ENCODE measurements around the gene POMZP3.
"Not testable (repeated sequence)": the region's sequence is repeated elsewhere in the genome, so short reads cannot be mapped to it uniquely, and the experiment has no call there.

POMZP3 gene

DNA sequence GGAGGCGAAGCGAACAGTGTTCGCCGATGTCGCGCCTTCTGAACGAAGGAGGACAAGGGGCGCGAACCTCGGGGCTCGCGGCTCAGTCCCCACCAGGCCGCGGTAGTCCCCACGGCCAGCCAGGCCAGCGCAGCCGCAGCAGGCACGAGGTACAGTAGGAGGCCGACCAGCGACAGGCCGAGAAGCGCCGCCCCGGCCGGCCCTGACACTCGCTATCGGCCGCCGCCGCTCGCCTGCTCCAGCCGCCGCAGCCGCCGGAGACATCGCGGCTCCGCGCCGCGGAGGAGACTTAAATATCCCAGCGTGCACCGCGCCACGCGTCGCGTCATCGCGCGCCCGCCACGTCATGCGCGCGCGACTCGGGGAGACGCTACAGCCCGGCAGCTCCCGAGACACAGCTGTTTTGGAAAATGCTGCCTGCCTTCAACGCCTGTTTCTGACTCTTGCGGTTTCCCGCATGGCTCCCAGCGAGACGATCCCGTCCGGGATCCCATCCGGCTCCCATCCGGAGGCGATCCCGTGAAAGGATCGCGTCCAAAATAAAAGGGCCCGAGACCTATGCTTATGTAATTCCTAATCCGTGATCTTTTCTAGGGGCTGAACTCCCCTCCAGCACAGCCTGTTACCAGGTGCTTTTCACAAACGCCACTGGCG is at the start of gene POMZP3:
Gene POMZP3 (minus strand): TSS at position 291 of the 654 bp plus-strand sequence. CDS start 1,215 bp downstream, outside the sequence.
- in situ Hi-C loops (cut with MboI; ENCODE audit: low pct_unique_long_range_greater_than_20kb, low sequenced_read_pairs, unreplicated experiment): not testable (repeated sequence)

DNA sequence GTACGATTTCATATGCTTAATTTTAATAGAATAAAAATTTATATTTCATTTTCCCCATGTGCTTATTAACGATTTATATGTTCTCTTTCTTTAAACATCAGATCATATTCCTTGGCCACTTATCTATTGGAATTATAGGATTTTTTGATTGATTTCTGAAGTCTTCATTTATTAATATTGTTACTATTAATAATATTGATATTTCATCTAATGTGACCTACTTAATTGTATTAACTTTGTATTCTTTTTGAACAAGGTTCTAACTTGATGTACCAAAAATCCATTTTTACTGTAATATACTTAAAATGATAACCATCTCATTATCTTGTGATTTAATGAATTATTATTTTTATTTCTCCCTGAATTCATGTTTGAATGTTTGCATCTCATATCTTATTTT is 48.7 kb upstream of the POMZP3 start:
- DNase-seq (ENCODE audit: low spot score); in situ Hi-C loops (cut with MboI; ENCODE audit: low pct_unique_long_range_greater_than_20kb, low sequenced_read_pairs, unreplicated experiment): not testable (repeated sequence)

More for the DNA sequence above, at the start of gene POMZP3:
- DNase-seq (ENCODE audit: low spot score): not testable (repeated sequence)

GRCh38 chr7:76673346-76673745 is 46.3 kb upstream of the POMZP3 start:
- DNase-seq (ENCODE audit: low spot score); in situ Hi-C loops (cut with MboI; ENCODE audit: low pct_unique_long_range_greater_than_20kb, low sequenced_read_pairs, unreplicated experiment): not testable (repeated sequence)

GRCh38 chr7:76659212-76659611 is 32.1 kb upstream of the POMZP3 start:
- in situ Hi-C loops (cut with MboI; ENCODE audit: low pct_unique_long_range_greater_than_20kb, low sequenced_read_pairs, unreplicated experiment): not testable (repeated sequence)

GRCh38 chr7:76656425-76656824 is 29.3 kb upstream of the POMZP3 start:
- in situ Hi-C loops (cut with MboI; ENCODE audit: low pct_unique_long_range_greater_than_20kb, low sequenced_read_pairs, unreplicated experiment); DNase-seq (ENCODE audit: low spot score): not testable (repeated sequence)

More at GRCh38 chr7:76659212-76659611, 32.1 kb upstream of the POMZP3 start:
- not testable (repeated sequence) for DNase-seq (ENCODE audit: low spot score)

DNA sequence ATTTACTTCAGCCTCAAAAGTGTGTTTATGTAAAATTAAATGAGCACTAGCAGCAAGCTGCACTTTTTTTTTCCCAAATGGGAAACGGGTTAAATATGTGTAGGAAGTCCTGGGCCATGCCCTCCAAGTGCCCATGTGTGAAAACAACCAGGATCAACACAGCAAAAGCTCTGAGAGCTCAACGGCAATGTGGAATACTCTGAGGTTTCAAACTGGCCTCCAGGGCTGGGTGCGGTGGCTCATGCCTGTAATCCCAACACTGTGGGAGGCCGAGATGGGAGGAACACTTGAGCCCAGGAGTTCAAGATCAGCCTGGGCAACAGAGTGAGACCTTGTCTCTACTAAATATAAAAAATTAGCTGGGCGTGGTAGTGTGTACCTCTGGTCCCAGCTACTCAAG is 15.5 kb upstream of the POMZP3 start:
- in situ Hi-C loops (cut with MboI; ENCODE audit: low pct_unique_long_range_greater_than_20kb, low sequenced_read_pairs, unreplicated experiment); DNase-seq (ENCODE audit: low spot score): not testable (repeated sequence)

GRCh38 chr7:76637061-76637691 is 10.1 kb upstream of the POMZP3 start:
- not testable (repeated sequence) for DNase-seq (ENCODE audit: low spot score)

GRCh38 chr7:76626581-76626980 is 498 bp downstream of the POMZP3 start:
- in situ Hi-C loops (cut with MboI; ENCODE audit: low pct_unique_long_range_greater_than_20kb, low sequenced_read_pairs, unreplicated experiment): not testable (repeated sequence)

More at GRCh38 chr7:76637061-76637691, 10.1 kb upstream of the POMZP3 start:
- in situ Hi-C loops (cut with MboI; ENCODE audit: low pct_unique_long_range_greater_than_20kb, low sequenced_read_pairs, unreplicated experiment): not testable (repeated sequence)

GRCh38 chr7:76619439-76620190 is 7.5 kb downstream of the POMZP3 start:
- in situ Hi-C loops (cut with MboI; ENCODE audit: low pct_unique_long_range_greater_than_20kb, low sequenced_read_pairs, unreplicated experiment); DNase-seq (ENCODE audit: low spot score): not testable (repeated sequence)

More at GRCh38 chr7:76626581-76626980, 498 bp downstream of the POMZP3 start:
- DNase-seq (ENCODE audit: low spot score): not testable (repeated sequence)

GRCh38 chr7:76613783-76614182 is 13.3 kb downstream of the POMZP3 start:
- DNase-seq (ENCODE audit: low spot score); in situ Hi-C loops (cut with MboI; ENCODE audit: low pct_unique_long_range_greater_than_20kb, low sequenced_read_pairs, unreplicated experiment): not testable (repeated sequence)
- TF ChIP-seq, protein P1, sequence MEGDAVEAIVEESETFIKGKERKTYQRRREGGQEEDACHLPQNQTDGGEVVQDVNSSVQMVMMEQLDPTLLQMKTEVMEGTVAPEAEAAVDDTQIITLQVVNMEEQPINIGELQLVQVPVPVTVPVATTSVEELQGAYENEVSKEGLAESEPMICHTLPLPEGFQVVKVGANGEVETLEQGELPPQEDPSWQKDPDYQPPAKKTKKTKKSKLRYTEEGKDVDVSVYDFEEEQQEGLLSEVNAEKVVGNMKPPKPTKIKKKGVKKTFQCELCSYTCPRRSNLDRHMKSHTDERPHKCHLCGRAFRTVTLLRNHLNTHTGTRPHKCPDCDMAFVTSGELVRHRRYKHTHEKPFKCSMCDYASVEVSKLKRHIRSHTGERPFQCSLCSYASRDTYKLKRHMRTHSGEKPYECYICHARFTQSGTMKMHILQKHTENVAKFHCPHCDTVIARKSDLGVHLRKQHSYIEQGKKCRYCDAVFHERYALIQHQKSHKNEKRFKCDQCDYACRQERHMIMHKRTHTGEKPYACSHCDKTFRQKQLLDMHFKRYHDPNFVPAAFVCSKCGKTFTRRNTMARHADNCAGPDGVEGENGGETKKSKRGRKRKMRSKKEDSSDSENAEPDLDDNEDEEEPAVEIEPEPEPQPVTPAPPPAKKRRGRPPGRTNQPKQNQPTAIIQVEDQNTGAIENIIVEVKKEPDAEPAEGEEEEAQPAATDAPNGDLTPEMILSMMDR (IDR thresholded peaks at IDR 0.05; ENCODE audit: extremely low read depth, insufficient read depth, missing control alignments): peak; percentile 18

DNA sequence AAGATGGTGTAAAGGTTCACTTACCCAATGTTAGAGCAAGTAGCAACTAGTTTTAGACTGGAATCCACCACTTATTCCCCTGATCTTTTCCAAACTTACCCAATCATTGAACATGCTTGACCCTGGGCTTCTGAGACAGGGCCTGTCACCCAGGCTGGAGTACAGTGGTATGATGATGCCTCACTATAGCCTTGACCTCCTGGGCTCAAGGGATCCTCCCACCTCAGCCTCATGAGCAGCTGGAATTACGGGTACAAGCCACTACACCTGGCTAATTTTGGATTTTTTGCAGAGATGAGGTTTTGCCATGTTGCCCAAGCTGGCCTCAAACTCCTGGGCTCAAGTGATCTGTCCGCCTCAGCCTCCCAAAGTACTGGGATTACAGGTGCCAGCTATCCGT is 14.8 kb downstream of the POMZP3 start:
- in situ Hi-C loops (cut with MboI; ENCODE audit: low pct_unique_long_range_greater_than_20kb, low sequenced_read_pairs, unreplicated experiment); DNase-seq (ENCODE audit: low spot score): not testable (repeated sequence)

DNA sequence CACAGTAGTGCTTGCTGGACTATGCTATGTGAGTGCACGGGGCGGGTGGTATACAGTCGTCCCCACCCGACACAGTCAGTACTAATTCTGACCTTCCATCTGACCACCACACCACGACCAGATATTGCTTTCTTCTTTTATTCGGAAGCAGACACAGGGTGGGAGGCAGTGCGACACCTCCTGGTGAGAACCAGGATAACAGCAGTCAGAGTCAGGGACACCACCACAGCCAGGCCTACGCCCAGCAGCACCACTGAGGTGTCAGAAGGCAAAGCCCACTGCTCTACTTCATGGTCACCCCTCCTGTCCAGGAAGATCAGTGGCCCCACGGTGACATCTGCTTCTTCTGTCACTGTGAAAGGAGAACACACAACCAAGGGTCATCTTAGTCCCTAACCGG is 17.2 kb downstream of the POMZP3 start:
- in situ Hi-C loops (cut with MboI; ENCODE audit: low pct_unique_long_range_greater_than_20kb, low sequenced_read_pairs, unreplicated experiment); DNase-seq (ENCODE audit: low spot score): not testable (repeated sequence)

- in situ Hi-C loops (cut with MboI; ENCODE audit: low pct_unique_long_range_greater_than_20kb, low sequenced_read_pairs, unreplicated experiment); DNase-seq (ENCODE audit: low spot score): not testable (repeated sequence)
These were observed 18.6 kb downstream of the POMZP3 start for GRCh38 chr7:76608469-76608868.

DNA sequence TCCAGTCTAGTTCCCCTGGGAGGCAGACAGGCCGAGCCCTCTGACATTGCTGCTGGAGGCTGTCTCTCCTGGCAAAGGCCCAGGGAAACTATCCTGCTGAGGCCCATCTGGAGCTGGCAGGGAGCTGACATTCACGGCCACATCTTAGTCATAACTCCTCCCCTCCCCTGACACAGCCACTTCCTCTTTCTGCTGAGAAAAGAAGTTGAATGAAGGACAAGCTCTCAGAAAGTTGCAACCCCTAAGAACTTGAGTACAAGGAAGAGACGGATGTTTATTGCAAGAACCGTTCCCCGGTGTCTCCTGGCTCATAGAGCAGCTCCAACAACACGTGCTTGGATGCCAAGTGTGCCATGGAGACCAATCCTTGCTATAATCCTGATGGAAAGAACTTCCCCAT is 21.1 kb downstream of the POMZP3 start:
- DNase-seq (ENCODE audit: low spot score); in situ Hi-C loops (cut with MboI; ENCODE audit: low pct_unique_long_range_greater_than_20kb, low sequenced_read_pairs, unreplicated experiment): not testable (repeated sequence)

DNA sequence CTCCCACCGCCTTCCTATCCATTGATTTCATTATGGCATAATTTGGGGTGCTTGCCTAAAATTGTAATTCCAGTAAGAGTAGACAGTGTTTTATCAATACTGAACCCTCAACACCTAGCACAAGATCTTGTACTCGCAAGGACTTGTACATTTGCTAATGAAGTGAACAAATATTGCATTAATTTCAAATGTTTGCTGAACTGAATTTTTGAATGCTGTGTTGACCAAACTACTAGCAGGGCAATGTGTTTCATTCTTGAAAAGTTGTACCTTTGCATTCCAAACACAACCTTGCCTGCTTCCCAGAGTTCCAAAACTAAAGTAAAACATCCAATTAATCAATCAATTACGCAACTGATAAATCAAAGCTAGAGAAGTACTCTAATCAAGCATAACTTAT is 26.4 kb downstream of the POMZP3 start:
- in situ Hi-C loops (cut with MboI; ENCODE audit: low pct_unique_long_range_greater_than_20kb, low sequenced_read_pairs, unreplicated experiment); DNase-seq (ENCODE audit: low spot score): not testable (repeated sequence)

DNA sequence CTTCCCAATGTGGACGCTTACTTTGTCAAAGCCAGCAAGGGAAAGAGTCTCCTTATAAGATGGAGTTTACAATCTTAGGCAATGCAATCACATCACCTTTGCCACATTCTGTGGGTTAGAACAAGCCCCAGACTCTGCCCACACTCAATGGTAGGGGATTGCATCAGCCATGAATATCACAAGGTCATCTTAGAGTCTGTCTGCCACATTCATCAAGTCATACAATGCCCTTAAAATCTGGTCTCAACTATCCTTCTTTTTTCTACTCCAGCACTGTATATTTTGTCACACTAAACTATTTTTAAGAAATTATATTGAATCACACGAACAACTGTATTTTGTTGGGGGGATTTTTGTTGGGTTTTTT is 27.0 kb downstream of the POMZP3 start:
- in situ Hi-C loops (cut with MboI; ENCODE audit: low pct_unique_long_range_greater_than_20kb, low sequenced_read_pairs, unreplicated experiment); DNase-seq (ENCODE audit: low spot score): not testable (repeated sequence)

Data from GM13977 (cell line).